ENCODE data around the gene HMX1. TPM values are rescaled to one million over a fixed set of nuclear protein-coding genes. Genes with fewer than 3 reads are reported as not detected.
A peak's percentile ranks its signal among the peaks of the same experiment; 100 is the strongest.

The HMX1 gene
- total and polyA plus RNA-seq, 2 experiments from 2014 or later: 0.69 TPM; not detected in 1

- TF ChIP-seq ZNF462 (CRISPR knock-in tag; IDR thresholded peaks at IDR 0.05) (no peak), JUNB (IDR thresholded peaks at IDR 0.05; ENCODE audit: unreplicated experiment) (no peak), EZH2phosphoT487 (IDR thresholded peaks at IDR 0.05; ENCODE audit: unreplicated experiment) (peak; percentile 94), EZH2 (IDR thresholded peaks at IDR 0.05; ENCODE audit: low read depth, unreplicated experiment) (peak; percentile 83)
Measured at GRCh38 chr4:8861576-8862295, 9.9 kb downstream of the HMX1 start (continued).

- H3K4me1 ChIP-seq (ENCODE audit: insufficient read depth): peaks cover 20% of the 10 kb centered on the region; the same call in 1 of the 2 replicates
- peak; percentile 22 for ATAC-seq
- peaks cover 99% of the 10 kb centered on the region for H3K27me3 ChIP-seq (ENCODE audit: insufficient read depth)
- peak; percentile 59 for DNase-seq (ENCODE audit: low spot score)
- H3K36me3 Mint-ChIP-seq (ENCODE audit: low read depth): no peaks in the 10 kb centered on the region; the same call in 2 of the 3 replicates
- no peak overlapping the region for H3K27ac ChIP-seq (ENCODE audit: low read depth)
- peaks cover 99% of the 10 kb centered on the region for H3K27me3 Mint-ChIP-seq (ENCODE audit: insufficient read depth, low read depth, poor library complexity)
- H3K4me1 Mint-ChIP-seq: peaks cover 23% of the 10 kb centered on the region
- no peaks in the 10 kb centered on the region for H3K36me3 ChIP-seq (ENCODE audit: insufficient read depth)
- H3K79me2 ChIP-seq (replicated peaks; ENCODE audit: insufficient read depth): no peaks in the 10 kb centered on the region
- no peak overlapping the region for H3K27ac Mint-ChIP-seq
- peak overlapping the region; percentile 83 for H3K4me2 ChIP-seq
- peak; percentile 87 for TF ChIP-seq EZH2phosphoT487 (IDR thresholded peaks at IDR 0.05; ENCODE audit: unreplicated experiment)
- TF ChIP-seq EZH2 (IDR thresholded peaks at IDR 0.05; ENCODE audit: low read depth, unreplicated experiment): peak; percentile 71
- no peak for TF ChIP-seq POLR2AphosphoS5 (IDR thresholded peaks at IDR 0.05; ENCODE audit: low read depth)
- H3F3A ChIP-seq (replicated peaks; ENCODE audit: low read depth): no peaks in the 10 kb centered on the region; the same call in 1 of the 2 replicates
- H4K20me1 ChIP-seq (replicated peaks; ENCODE audit: insufficient read depth): peaks cover 23% of the 10 kb centered on the region
- H3K9me3 Mint-ChIP-seq: peaks cover 3% of the 10 kb centered on the region; the same call in 1 of the 3 replicates
- peak overlapping the region; percentile 54 for H3K4me3 ChIP-seq
- peak overlapping the region; percentile 66 for H3K4me3 Mint-ChIP-seq
- H3K9me2 ChIP-seq (ENCODE audit: insufficient read depth): no peaks in the 10 kb centered on the region
- peak overlapping the region; percentile 83; the same call in 1 of the 2 replicates for H2AFZ ChIP-seq
Measured at GRCh38 chr4:8860892-8861575, 10.6 kb downstream of the HMX1 start.
